ENCODE results near the gene OR6C74.

OR6C74 gene
- total RNA-seq = 0 to 0.09 reads per million in 2 donors

DNA sequence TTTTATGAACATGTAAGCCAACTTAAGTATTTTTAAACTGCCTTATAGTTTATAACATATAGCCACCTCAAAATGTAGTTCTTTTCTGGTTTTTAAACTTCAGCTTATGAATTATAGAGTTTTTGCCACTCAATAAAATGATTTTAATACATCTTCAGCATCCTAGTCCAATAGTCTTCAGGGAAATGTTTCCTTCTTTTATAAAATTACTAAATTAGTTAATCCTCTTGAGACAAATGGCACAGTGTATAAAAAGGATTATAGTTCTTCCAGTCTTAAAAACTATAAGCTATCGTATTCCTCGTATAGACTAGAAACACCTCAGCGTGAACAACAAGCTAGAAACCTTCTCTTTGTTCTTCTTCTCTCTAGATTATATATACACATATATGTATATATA, at the start of gene OR6C74:
TSS of gene OR6C74 (plus strand) at position 301 of the 400 bp plus-strand sequence. CDS start 2,679 bp downstream, outside the sequence.
- no peak for DNase-seq

DNA sequence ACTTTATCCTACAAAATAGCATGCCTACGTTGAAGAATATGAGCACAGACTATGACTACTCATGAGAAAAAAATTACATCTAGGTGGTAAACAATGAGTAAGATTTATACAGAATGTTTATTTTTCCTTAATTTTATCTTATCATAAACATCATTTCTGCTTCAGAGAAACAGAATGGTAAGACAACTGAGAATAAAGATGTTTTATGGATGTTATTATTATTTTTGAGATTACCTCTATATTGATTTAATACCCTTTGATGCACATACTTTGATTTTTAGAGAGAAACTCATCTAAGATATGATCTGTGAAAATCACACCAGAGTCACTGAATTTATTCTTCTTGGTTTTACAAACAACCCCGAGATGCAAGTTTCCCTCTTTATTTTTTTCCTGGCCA, 23.7 kb upstream of the OR6C74 start, which contains the start of gene OR10A7:
TSS of gene OR10A7 (plus strand) at position 301 of the 400 bp plus-strand sequence. CDS start at position 301, 0 bp downstream.
- no peak for DNase-seq

DNA sequence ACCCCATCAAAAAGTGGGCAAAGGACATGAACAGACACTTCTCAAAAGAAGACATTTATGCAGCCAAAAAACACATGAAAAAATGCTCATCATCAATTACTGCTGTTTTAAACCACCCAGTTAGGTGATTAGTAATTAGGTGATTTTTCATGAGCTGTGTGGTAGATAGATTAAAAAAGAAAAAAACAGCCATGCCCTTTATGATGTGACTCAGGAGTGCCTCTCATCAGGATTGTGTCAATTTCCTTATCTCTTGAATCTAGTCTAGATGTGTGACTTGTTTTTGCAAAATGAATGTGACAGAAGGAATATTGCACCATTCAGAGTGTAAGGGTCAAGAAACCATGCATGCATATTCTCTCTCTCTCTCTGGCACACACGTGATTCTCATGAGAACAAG, 17.9 kb upstream of the OR6C74 start:
- no peak for DNase-seq

DNA sequence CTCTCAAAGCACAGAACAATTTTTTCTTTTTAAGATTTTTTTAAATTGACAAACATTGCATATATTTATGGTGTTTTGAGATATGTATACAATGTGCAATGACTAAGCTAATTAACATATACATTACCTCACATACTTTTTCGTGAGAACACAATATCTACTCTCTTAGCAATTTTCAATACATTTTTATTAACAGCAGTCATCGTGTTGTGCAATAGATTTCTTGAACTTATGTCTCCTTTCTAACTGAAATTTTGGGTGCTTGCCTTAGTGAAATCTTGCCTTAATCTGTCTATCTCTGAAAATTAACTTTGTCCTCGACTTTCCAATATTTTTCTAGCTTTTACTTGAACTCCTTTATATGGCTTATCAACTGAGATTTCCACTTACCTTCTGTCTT, 16.8 kb upstream of the OR6C74 start:
- no peak for DNase-seq

DNA sequence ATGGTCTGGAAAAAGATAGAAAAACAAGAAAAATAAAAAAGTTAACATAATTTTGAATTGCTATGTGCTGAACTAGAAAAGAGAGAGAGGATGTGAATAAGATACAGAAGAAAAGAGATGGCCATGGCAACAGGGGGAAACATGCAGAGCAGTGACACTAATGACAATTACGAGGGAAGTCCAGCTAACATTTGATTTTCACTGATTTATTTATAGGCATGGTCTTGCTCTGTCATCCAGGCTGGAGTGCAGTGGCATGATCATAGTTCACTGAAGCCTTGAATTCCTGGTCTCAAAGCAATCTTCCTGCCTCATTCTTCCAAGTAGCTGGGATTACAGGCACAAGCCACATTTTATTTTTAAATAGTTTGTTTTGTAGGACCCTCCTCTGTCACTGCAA, 1.8 kb downstream of the OR6C74 start:
- DNase-seq = no peak

- no peak for DNase-seq
These were observed 6.5 kb downstream of the OR6C74 start for GRCh38 chr12:55250944-55251343.

DNA sequence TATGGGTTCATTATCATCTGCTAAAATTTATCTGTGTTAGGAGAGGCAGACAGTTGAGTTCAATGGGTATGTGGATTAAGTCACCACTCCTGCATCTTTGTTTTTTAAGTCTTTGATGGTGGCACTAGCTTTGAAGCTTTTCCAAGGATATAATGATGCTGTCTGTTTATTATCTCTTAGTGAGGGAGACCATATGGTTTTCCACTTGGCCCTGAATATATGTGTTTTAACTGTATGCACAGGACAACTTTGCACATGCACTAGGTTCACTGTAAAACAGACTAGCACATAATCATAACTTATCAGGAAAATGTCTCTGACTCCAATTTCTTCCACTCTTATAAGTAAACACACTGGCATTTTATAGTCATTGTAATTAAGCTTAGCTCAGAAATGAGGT, 8.9 kb downstream of the OR6C74 start:
- DNase-seq = no peak

- DNase-seq = no peak
These were observed 12.4 kb downstream of the OR6C74 start for GRCh38 chr12:55256831-55257230.

DNA sequence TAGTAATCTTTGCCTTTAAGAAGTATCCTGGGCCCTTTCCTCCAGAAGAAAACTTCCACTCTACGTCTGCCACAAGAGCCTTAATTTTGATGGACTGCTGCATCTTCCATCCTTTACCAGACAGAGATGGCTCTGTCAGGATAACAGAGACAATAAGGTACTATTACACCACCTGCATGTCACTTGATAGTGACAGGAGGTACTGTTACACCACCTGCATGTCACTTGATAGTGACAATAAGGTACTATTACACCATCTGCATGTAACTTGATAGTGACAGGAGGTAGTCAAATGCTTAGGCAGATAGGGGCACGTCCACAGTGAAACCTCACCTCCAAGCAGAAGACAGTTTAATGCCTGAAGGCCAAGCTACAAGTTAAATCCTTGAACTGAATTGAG, 13.9 kb downstream of the OR6C74 start:
- DNase-seq = no peak

GRCh38 chr12:55280991-55281390, 36.6 kb downstream of the OR6C74 start:
- DNase-seq = no peak

GRCh38 chr12:55289999-55290398, 45.6 kb downstream of the OR6C74 start:
- DNase-seq = no peak
